Measurements from ENCODE around the gene PCSK7. TPM values are rescaled to one million over a fixed set of nuclear protein-coding genes. Genes with fewer than 3 reads are reported as not detected.

Gene PCSK7
- total and polyA plus RNA-seq, 2 of the 8 experiments (the other 6 are each of a cell fraction or from before 2014, with no cell fraction given), result 23.4 to 38.5 TPM

DNA sequence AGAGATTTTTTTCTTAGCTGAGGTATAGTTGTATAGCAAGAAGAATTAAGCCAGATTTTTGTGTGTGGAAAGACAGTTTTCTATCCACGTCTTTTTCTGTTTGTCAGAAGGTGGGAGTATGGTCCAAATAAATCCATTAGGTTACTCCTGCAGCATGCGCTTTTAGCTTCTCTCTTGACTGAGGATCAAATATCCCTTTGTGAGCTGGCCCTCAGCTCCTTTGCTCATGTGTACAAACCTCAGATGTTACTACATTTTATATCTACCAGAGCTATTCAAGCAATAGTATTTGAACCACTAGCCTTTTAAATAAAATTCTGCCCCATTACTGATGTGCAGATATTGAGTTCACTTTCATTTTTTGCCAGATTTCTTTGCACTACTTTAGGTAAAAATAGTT, 62.1 kb downstream of the PCSK7 start:
- Histone ChIP-seq H2BK12ac (ENCODE audit: low read depth, low read length) (no peak overlapping the region), H2BK15ac (ENCODE audit: low read length) (no peak overlapping the region), H2BK5ac (ENCODE audit: low read depth, low read length) (no peak overlapping the region), H3K23me2 (ENCODE audit: low read depth, low read length) (no peaks in the 10 kb centered on the region), H3K4me1 (replicated peaks in 1 of 4; ENCODE audit: control insufficient read depth in 3 of 4, insufficient read depth in 4 of 4, low read length in 3 of 4) (no peaks in the 10 kb centered on the region), H3K14ac (ENCODE audit: insufficient read length) (no peak overlapping the region), H3K9me3 (ENCODE audit: insufficient read depth in 2 of 2, low read depth in 1 of 2, low read length in 1 of 2) (no peaks in the 10 kb centered on the region), H4K20me1 (replicated peaks in 1 of 2; ENCODE audit: control insufficient read depth in 1 of 2, insufficient read depth in 2 of 2, low read length in 2 of 2) (peaks cover 1 to 2% of the 10 kb centered on the region in 2 experiments), H3K23ac (ENCODE audit: insufficient read length) (no peak overlapping the region), H4K91ac (replicated peaks; ENCODE audit: insufficient read length, low read length) (no peak overlapping the region), H3K36me3 (ENCODE audit: control insufficient read depth in 2 of 4, insufficient read depth in 4 of 4, low read length in 3 of 4) (peaks cover 5 to 56% (median 30%) of the 10 kb centered on the region in 4 experiments; a peak in 7 of 8 replicates), H3K4me2 (ENCODE audit: insufficient read depth in 1 of 2, low read depth in 2 of 2, low read length in 2 of 2) (no peak overlapping the region), H2AFZ (ENCODE audit: low read length) (no peak overlapping the region), H4K5ac (ENCODE audit: insufficient read length, low read depth, low read length) (no peak overlapping the region), H3K56ac (replicated peaks; ENCODE audit: insufficient read length, low read depth, low read length) (no peak overlapping the region), H3K9ac (replicated peaks in 1 of 4; ENCODE audit: extremely low read depth in 1 of 4, low read depth in 3 of 4, low read length in 3 of 4) (no peak overlapping the region), H3K18ac (ENCODE audit: extremely low read depth, low read length) (no peak overlapping the region), H2BK120ac (replicated peaks; ENCODE audit: low read depth, low read length) (no peak overlapping the region), H3K27me3 (replicated peaks in 1 of 4; ENCODE audit: control insufficient read depth in 3 of 4, extremely low read depth in 1 of 4, insufficient read depth in 3 of 4, low read length in 3 of 4) (no peaks in the 10 kb centered on the region), H3K79me2 (ENCODE audit: control insufficient read depth in 1 of 2, insufficient read depth in 2 of 2, low read length in 2 of 2) (peaks cover 0 to 4% of the 10 kb centered on the region in 2 experiments; a peak in 1 of 4 replicates), H3K4me3 (ENCODE audit: extremely low read depth in 1 of 4, insufficient read depth in 2 of 4, low read depth in 3 of 4, low read length in 4 of 4) (no peak overlapping the region), H2BK20ac (ENCODE audit: low read length) (no peak overlapping the region), H3K27ac (ENCODE audit: low read depth, low read length) (no peak overlapping the region), H3K79me1 (ENCODE audit: low read depth, low read length) (no peaks in the 10 kb centered on the region; the same call in 1 of the 2 replicates), H2AK5ac (ENCODE audit: low read depth, low read length) (no peak overlapping the region), H4K8ac (ENCODE audit: extremely low read depth, insufficient read depth, low read length) (no peak overlapping the region), H3K4ac (replicated peaks; ENCODE audit: insufficient read length, low read depth, low read length) (no peak overlapping the region)
- ChIA-PET POLR2A (ENCODE audit: partially characterized antibody) (interaction anchor here (0.6 to 2.5 kb wide), 9 partner anchors 9 to 74 kb away, joined by 3 to 7 read pairs (median 5); partner anchors contain the start of gene SIDT2), CTCF (ENCODE audit: partially characterized antibody) (interaction anchor here (0.6 to 2.0 kb wide), 7 partner anchors 12 to 1429 kb away, joined by 3 to 9 read pairs (median 3); partner anchors contain the start of gene PAFAH1B2)
- DNase-seq (ENCODE audit: low read depth in 1 of 2, low spot score in 2 of 2) (no peak), FAIRE-seq (no peak)
- WGBS, 2 experiments (ENCODE audit: extremely low coverage in 1 of 2, insufficient coverage in 1 of 2, insufficient read length in 1 of 2, insufficient replicate concordance in 2 of 2, low coverage in 1 of 2, low lambda C conversion rate in 2 of 2, missing lambda C conversion rate in 1 of 2), result 95% methylated on average over 2 of the region's 2 CpGs; no CpG with 5 or more reads in 1 of the 2 experiments
- TF ChIP-seq, protein P1, sequence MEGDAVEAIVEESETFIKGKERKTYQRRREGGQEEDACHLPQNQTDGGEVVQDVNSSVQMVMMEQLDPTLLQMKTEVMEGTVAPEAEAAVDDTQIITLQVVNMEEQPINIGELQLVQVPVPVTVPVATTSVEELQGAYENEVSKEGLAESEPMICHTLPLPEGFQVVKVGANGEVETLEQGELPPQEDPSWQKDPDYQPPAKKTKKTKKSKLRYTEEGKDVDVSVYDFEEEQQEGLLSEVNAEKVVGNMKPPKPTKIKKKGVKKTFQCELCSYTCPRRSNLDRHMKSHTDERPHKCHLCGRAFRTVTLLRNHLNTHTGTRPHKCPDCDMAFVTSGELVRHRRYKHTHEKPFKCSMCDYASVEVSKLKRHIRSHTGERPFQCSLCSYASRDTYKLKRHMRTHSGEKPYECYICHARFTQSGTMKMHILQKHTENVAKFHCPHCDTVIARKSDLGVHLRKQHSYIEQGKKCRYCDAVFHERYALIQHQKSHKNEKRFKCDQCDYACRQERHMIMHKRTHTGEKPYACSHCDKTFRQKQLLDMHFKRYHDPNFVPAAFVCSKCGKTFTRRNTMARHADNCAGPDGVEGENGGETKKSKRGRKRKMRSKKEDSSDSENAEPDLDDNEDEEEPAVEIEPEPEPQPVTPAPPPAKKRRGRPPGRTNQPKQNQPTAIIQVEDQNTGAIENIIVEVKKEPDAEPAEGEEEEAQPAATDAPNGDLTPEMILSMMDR (IDR thresholded peaks at IDR 0.05; ENCODE audit: control extremely low read depth in 1 of 3, insufficient read depth in 1 of 3, low read depth in 1 of 3, low read length in 3 of 3), result no peak
- TF ChIP-seq YY1 (IDR thresholded peaks at IDR 0.05; ENCODE audit: low read depth, low read length), result no peak
- no peak for TF ChIP-seq CBX8 (IDR thresholded peaks at IDR 0.05; ENCODE audit: borderline replicate concordance, low read depth, low read length)
- TF ChIP-seq PHF8 (conservative IDR thresholded peaks at IDR 0.05; ENCODE audit: low read depth, low read length), result no peak
- TF ChIP-seq BRCA1 (IDR thresholded peaks at IDR 0.05; ENCODE audit: low read depth, low read length), result no peak
- no peak for TF ChIP-seq EP300 (IDR thresholded peaks at IDR 0.05; ENCODE audit: borderline replicate concordance in 1 of 2, low read depth in 2 of 2, low read length in 2 of 2)
- no peak for TF ChIP-seq SIN3A (conservative IDR thresholded peaks at IDR 0.05 in 1 of 2, IDR thresholded peaks at IDR 0.05 in 1 of 2; ENCODE audit: low read depth in 1 of 2, low read length in 2 of 2)
- TF ChIP-seq RXRA (IDR thresholded peaks at IDR 0.05; ENCODE audit: insufficient read depth, low read depth, low read length), result no peak
- TF ChIP-seq EZH2 (IDR thresholded peaks at IDR 0.05; ENCODE audit: low read depth, low read length, severe bottlenecking), result no peak
- TF ChIP-seq SRF (IDR thresholded peaks at IDR 0.05; ENCODE audit: low read depth, low read length), result no peak
- no peak for TF ChIP-seq SP2 (IDR thresholded peaks at IDR 0.05; ENCODE audit: low read length)

All from H1 (cell line).